A673 (cell line): ENCODE measurements around the gene ADAMTS10.

Experiments
- EZH2 ChIP-seq: fragments of 200-600 bp; sonication (generic); IDR thresholded peaks from 2 replicates; pipeline ENCODE4 v1.6.1; 2017; ENCODE audit warnings: borderline replicate concordance, low read depth, mild to moderate bottlenecking, mixed read lengths, antibody characterized with exemption, low read length; ENCODE audit not compliant: poor library complexity, severe bottlenecking
- TF ChIP-seq, protein P1 (sequence below): fragments of 300-800, 200-600 bp; sonication (generic); conservative IDR thresholded peaks from 2 replicates; pipeline ENCODE4 v1.5.1; 2017; ENCODE audit warnings: low read depth, mild to moderate bottlenecking, antibody characterized with exemption, low read length, moderate library complexity, mixed read lengths

DNA sequence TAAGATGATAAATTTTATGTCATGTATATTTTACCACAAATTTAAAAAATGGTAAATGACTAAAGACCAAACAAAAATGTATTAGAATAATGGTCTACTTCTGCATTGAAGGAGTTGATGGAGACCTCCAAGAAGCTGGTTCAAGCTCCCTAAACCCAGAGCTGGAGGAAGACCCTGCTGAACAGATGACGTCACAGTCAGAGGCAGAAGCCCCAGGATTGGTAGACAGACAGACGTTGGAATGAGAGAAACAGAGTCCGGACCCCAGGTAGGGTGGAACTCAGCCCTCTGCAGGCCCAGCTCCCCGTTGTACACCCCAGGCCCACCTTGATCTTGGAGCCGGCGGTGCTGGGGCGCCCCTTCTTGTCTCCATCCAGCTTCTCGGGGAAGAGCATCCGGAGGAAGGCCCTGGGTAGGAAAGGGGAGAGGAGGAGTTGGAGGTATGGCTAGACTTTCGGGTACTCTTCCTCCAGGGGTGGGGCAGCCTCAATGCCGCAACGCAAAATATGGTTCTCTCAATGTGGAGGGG, 70.8 kb downstream of the ADAMTS10 start:
- TF ChIP-seq, protein P1, sequence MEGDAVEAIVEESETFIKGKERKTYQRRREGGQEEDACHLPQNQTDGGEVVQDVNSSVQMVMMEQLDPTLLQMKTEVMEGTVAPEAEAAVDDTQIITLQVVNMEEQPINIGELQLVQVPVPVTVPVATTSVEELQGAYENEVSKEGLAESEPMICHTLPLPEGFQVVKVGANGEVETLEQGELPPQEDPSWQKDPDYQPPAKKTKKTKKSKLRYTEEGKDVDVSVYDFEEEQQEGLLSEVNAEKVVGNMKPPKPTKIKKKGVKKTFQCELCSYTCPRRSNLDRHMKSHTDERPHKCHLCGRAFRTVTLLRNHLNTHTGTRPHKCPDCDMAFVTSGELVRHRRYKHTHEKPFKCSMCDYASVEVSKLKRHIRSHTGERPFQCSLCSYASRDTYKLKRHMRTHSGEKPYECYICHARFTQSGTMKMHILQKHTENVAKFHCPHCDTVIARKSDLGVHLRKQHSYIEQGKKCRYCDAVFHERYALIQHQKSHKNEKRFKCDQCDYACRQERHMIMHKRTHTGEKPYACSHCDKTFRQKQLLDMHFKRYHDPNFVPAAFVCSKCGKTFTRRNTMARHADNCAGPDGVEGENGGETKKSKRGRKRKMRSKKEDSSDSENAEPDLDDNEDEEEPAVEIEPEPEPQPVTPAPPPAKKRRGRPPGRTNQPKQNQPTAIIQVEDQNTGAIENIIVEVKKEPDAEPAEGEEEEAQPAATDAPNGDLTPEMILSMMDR = no peak
- TF ChIP-seq EZH2 = no peak
